ENCODE measurements around the gene RPAP3. TPM values are rescaled to one million over a fixed set of nuclear protein-coding genes. Genes with fewer than 3 reads are reported as not detected.

Gene RPAP3
- total and polyA plus RNA-seq, 9 of the 15 experiments (the other 6 are each of a cell fraction or from before 2014, with no cell fraction given) = 40.0 to 92.1 (median 54.1) TPM

- TF ChIP-seq GTF2E2 (tag; IDR thresholded peaks at IDR 0.05) = no peak
- TF ChIP-seq SMAD1 (IDR thresholded peaks at IDR 0.05; ENCODE audit: low read depth, low read length, partially characterized antibody) = no peak
- no peak for TF ChIP-seq L3MBTL2 (IDR thresholded peaks at IDR 0.05)
- TF ChIP-seq, protein P1, sequence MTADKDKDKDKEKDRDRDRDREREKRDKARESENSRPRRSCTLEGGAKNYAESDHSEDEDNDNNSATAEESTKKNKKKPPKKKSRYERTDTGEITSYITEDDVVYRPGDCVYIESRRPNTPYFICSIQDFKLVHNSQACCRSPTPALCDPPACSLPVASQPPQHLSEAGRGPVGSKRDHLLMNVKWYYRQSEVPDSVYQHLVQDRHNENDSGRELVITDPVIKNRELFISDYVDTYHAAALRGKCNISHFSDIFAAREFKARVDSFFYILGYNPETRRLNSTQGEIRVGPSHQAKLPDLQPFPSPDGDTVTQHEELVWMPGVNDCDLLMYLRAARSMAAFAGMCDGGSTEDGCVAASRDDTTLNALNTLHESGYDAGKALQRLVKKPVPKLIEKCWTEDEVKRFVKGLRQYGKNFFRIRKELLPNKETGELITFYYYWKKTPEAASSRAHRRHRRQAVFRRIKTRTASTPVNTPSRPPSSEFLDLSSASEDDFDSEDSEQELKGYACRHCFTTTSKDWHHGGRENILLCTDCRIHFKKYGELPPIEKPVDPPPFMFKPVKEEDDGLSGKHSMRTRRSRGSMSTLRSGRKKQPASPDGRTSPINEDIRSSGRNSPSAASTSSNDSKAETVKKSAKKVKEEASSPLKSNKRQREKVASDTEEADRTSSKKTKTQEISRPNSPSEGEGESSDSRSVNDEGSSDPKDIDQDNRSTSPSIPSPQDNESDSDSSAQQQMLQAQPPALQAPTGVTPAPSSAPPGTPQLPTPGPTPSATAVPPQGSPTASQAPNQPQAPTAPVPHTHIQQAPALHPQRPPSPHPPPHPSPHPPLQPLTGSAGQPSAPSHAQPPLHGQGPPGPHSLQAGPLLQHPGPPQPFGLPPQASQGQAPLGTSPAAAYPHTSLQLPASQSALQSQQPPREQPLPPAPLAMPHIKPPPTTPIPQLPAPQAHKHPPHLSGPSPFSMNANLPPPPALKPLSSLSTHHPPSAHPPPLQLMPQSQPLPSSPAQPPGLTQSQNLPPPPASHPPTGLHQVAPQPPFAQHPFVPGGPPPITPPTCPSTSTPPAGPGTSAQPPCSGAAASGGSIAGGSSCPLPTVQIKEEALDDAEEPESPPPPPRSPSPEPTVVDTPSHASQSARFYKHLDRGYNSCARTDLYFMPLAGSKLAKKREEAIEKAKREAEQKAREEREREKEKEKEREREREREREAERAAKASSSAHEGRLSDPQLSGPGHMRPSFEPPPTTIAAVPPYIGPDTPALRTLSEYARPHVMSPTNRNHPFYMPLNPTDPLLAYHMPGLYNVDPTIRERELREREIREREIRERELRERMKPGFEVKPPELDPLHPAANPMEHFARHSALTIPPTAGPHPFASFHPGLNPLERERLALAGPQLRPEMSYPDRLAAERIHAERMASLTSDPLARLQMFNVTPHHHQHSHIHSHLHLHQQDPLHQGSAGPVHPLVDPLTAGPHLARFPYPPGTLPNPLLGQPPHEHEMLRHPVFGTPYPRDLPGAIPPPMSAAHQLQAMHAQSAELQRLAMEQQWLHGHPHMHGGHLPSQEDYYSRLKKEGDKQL (CRISPR knock-in tag; IDR thresholded peaks at IDR 0.05; ENCODE audit: borderline replicate concordance) = no peak
These were observed 30.4 kb upstream of the RPAP3 start (continued) for GRCh38 chr12:47736216-47736615.

DNA sequence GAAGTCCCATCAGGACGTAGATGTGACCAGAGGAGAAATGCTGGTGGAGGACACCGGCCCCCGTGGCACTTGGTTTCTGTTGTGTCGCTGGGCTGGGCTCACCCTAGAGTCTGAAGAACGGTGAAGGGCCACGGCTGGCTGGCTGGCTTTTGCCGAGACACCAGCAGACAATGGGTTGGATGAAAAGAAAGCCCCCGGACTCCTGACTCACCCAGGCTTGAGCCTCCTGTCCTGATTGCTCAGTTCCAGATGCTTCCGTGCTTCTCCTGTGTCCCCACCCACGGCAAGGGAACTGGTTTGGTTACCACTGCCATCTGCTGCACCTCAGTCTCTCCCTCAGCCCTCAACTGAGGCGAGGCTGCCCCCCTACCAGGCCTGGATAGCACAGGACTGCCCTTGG lies 29.8 kb upstream of the RPAP3 start:
- no peak overlapping the region for H2AFZ ChIP-seq (ENCODE audit: low read depth, low read length)
- no peaks in the 10 kb centered on the region for H3K9me3 ChIP-seq (replicated peaks; ENCODE audit: control insufficient read depth, insufficient read depth, low read depth, low read length)
- intact Hi-C loops (cut with micrococcal nuclease) (no loop called here), in situ Hi-C loops (cut with MboI) (no loop called here)
- no peaks in the 10 kb centered on the region for H3K79me2 ChIP-seq (ENCODE audit: control insufficient read depth, insufficient read depth, low read length)
- no TSS peak for BruUV-seq (replicated peaks)
- H3K27me3 ChIP-seq (ENCODE audit: control insufficient read depth in 2 of 2, insufficient read depth in 2 of 2, low read length in 2 of 2) = no peaks in the 10 kb centered on the region
- 71% methylated on average over 10 of the region's 11 CpGs for WGBS (ENCODE audit: insufficient coverage, low coverage, missing lambda C conversion rate)
- no peak for TF ChIP-seq ZBTB5 (IDR thresholded peaks at IDR 0.05)
- no peak for TF ChIP-seq RCOR1 (IDR thresholded peaks at IDR 0.05; ENCODE audit: borderline replicate concordance in 1 of 2, low read depth in 2 of 2, low read length in 2 of 2)
- no peak for TF ChIP-seq ASH1L (IDR thresholded peaks at IDR 0.05; ENCODE audit: borderline replicate concordance, low read depth, partially characterized antibody)
- no peak for TF ChIP-seq FOSL1 (tag; conservative IDR thresholded peaks at IDR 0.05)
- TF ChIP-seq ZNF507 (tag; conservative IDR thresholded peaks at IDR 0.05) = no peak
- no peak for TF ChIP-seq ESRRB (CRISPR knock-in tag; IDR thresholded peaks at IDR 0.05; ENCODE audit: borderline replicate concordance)
- no peak for ATAC-seq
- FAIRE-seq = no peak
- H3K4me3 ChIP-seq = no peak overlapping the region
- H3K9ac ChIP-seq (ENCODE audit: insufficient read depth in 1 of 2, low read depth in 2 of 2, low read length in 2 of 2) = no peak overlapping the region; a peak in 2 of 4 replicates
- no peaks in the 10 kb centered on the region for H4K20me1 ChIP-seq (replicated peaks; ENCODE audit: control insufficient read depth, insufficient read depth, low read length)
- H3K9me1 ChIP-seq (ENCODE audit: control insufficient read depth, insufficient read depth, low read length) = no peaks in the 10 kb centered on the region
- no peak overlapping the region for H3K4me2 ChIP-seq (ENCODE audit: insufficient read depth, low read length)
- ChIA-PET CTCF (ENCODE audit: low intra/inter-chr PET ratio) (no interaction called here), POLR2A (interaction anchor here (0.8 kb wide), 1 partner anchor 670 kb away, joined by 3 read pairs; no protein-coding TSS in a partner anchor)
- no peaks in the 10 kb centered on the region for H3K36me3 ChIP-seq (ENCODE audit: control insufficient read depth, insufficient read depth, low read length)
- no peak for DNase-seq (ENCODE audit: extremely low read depth in 1 of 4, low spot score in 3 of 4)
- peaks cover 32 to 51% of the 10 kb centered on the region in 2 experiments for H3K4me1 ChIP-seq (replicated peaks in 1 of 2; ENCODE audit: control insufficient read depth in 2 of 2, insufficient read depth in 2 of 2, low read length in 2 of 2)
- H3K27ac ChIP-seq (ENCODE audit: extremely low read depth, low read depth, low read length) = no peak overlapping the region

Measured in K562 (cell line).